ENCODE results near the gene GABPA.

Gene GABPA

DNA sequence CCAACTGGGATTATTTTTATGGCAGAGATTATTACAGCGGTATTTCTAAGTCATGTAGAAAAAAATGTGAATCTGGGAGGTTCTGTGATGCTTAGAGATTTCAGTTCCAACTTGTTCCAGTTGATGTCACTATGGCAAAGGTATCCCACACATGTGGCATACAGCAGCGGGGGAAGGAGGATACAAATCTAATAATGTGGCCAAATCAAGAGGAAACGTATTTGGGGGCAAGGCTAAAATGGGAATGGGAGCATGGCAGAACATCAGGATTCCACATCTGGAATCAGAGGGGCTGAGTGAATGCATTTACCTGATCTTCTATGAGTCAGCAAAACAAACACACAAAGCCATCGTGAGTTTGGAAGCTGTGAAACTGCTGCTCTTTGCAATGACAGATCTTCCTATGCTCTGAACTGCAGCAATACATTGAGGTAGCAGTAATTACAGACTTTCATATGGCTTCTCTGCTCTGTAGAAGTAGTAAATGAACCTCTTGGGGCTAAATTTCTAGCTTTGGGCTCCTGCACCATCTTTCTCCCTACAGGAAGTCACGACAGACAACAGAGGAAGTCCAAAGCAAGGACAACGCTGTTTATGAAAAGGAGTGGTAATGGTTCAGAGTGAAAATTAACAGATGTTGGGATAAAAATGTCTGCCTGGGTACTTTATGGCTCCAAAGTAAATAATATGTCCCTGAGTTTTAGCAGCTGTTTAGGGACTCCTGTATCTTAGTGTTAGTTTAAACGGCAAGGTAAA, 55.5 kb downstream of the GABPA start:
- DNase-seq, result peak; percentile 44
- in situ Hi-C loops (cut with HindIII; ENCODE audit: low pct_ligation_motif_present, low pct_unique_long_range_greater_than_20kb, low sequenced_read_pairs), result no loop called here

- DNase-seq, result no peak
- in situ Hi-C loops (cut with HindIII; ENCODE audit: low pct_ligation_motif_present, low pct_unique_long_range_greater_than_20kb, low sequenced_read_pairs), result no loop called here
Measured at GRCh38 chr21:25790878-25791204, 56.1 kb downstream of the GABPA start.

DNA sequence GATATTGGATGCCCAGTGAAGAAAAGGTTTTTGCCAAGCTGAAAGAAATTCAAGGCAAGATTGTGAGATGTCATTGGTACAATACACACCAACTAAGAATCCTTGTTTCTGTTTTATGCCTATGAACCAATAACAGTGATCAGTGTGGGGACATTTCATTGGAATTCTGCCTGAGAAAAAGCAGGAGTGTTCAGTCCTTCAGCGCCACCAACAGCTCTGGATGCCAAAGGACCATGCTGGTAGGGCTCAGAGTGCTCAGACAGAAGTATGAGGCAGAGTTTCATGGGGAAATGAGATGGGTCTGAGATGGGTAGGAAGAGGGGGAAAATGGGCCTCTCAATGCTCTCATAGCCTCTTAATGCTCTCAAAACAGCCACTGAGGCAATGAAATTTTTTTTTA, 56.5 kb downstream of the GABPA start:
- DNase-seq, result no peak
- in situ Hi-C loops (cut with HindIII; ENCODE audit: low pct_ligation_motif_present, low pct_unique_long_range_greater_than_20kb, low sequenced_read_pairs), result no loop called here

GRCh38 chr21:25801217-25802014, 66.6 kb downstream of the GABPA start:
- in situ Hi-C loops (cut with HindIII; ENCODE audit: low pct_ligation_motif_present, low pct_unique_long_range_greater_than_20kb, low sequenced_read_pairs), result no loop called here
- peak; percentile 83 for DNase-seq

DNA sequence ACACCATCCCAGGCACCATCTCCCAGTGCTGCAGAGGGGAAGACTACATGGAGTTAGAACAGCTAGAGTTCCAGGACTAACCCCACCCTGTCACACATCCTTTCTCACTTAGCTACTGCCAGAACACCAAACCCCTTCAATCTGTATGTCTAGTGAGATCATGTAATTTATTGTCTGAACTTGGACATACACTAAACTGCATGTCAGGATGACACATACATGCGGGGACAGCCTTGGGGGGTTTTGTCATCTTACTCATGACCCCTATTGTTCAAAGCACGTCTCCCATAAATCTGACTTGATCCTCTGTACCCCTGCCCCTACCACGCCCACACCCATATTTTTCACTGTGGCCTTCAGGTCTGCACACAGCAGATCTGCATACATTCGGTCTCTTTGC, 71.3 kb downstream of the GABPA start:
- DNase-seq, result no peak
- in situ Hi-C loops (cut with HindIII; ENCODE audit: low pct_ligation_motif_present, low pct_unique_long_range_greater_than_20kb, low sequenced_read_pairs), result no loop called here

GRCh38 chr21:25807191-25807590, 72.4 kb downstream of the GABPA start:
- in situ Hi-C loops (cut with HindIII; ENCODE audit: low pct_ligation_motif_present, low pct_unique_long_range_greater_than_20kb, low sequenced_read_pairs), result no loop called here
- no peak for DNase-seq

GRCh38 chr21:25809013-25809412, 74.2 kb downstream of the GABPA start:
- in situ Hi-C loops (cut with HindIII; ENCODE audit: low pct_ligation_motif_present, low pct_unique_long_range_greater_than_20kb, low sequenced_read_pairs), result no loop called here
- DNase-seq, result no peak

- no peak for DNase-seq
- in situ Hi-C loops (cut with HindIII; ENCODE audit: low pct_ligation_motif_present, low pct_unique_long_range_greater_than_20kb, low sequenced_read_pairs), result no loop called here
Measured at GRCh38 chr21:25811186-25811585, 76.4 kb downstream of the GABPA start.

DNA sequence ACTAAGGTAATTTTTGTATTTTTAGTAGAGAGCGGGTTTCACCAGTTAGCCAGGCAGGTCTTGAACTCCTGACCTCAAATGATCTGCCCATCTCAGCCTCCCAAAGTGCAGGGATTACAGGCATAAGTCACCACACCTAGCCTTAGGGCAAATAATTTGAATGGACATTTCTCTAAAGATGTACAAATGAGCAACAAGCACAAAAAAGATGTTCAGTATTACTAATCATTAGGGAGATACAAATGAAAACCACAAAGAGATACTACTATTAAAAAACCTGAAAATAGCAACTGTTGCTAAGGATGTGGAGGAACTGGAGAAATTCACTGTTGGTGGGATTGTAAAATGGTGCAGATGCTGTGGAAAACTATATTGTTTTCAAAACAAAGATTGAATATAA, 79.1 kb downstream of the GABPA start:
- in situ Hi-C loops (cut with HindIII; ENCODE audit: low pct_ligation_motif_present, low pct_unique_long_range_greater_than_20kb, low sequenced_read_pairs), result no loop called here
- no peak for DNase-seq

DNA sequence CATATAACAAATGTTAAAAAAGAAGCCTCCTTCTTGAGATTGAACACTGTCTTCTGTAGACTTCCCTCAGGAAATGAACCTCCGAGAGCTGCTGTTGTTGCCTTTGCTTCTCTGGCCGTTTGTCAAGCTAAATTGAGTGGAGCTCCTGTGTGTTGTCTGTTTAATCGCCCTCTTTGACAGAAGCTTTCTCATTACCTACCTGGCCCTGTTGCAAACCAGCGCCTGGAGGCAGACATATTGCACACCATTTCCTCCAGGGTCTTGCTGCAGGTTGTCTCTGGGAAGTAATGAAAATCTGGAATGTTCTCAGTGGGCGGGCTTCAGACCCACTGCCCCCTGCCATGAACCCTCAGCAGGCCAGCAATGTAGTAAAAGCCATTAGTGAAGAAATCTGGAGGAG, 83.3 kb downstream of the GABPA start:
- no peak for DNase-seq
- in situ Hi-C loops (cut with HindIII; ENCODE audit: low pct_ligation_motif_present, low pct_unique_long_range_greater_than_20kb, low sequenced_read_pairs), result no loop called here

DNA sequence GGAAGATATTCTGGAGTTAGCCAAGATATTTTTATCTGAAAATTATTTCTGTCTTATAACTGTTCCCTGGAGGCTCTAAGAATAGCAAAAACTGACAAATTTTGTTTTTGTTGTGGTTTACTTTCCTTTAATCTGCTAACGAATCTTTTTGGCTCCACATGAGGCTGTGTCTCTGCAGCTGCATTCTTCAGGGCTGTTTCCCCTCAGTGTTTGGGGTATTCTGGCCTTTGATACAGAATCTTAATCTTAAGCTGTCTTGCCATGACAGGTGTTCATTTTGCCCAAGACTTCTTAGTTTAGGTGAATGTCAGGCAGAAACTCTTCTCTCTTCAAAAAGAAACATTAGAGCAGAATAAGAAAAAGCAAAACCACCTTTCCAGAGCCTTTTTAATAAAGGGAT, 83.8 kb downstream of the GABPA start:
- in situ Hi-C loops (cut with HindIII; ENCODE audit: low pct_ligation_motif_present, low pct_unique_long_range_greater_than_20kb, low sequenced_read_pairs), result no loop called here

More for the DNA sequence above, 83.8 kb downstream of the GABPA start:
- DNase-seq, result no peak
